Ureter (tissue), 1 donor: Measurements from ENCODE around the gene MYORG. TPM values are rescaled to one million over a fixed set of nuclear protein-coding genes. Genes with fewer than 3 reads are reported as not detected.

ENCODE experiments used
- DNase-seq: peaks from one replicate; pipeline ENCODE4 v3.0.0-alpha.2; 2020; ENCODE audit warnings: low spot score
- total RNA-seq: library from RNA; stranded (reverse); gene quantifications from one replicate; pipeline ENCODE4 v1.2.4, GENCODE V29; 2023
- donor health status: DM: yes; HTN: yes; CAD: no.

MYORG gene
- total RNA-seq, 1 donor from 2014 or later, result 8.1 TPM

GRCh38 chr9:34334337-34334824 lies 42.3 kb downstream of the MYORG start:
- no peak for DNase-seq

- no peak for DNase-seq
Observed at GRCh38 chr9:34333836-34334235, 42.9 kb downstream of the MYORG start.

- no peak for DNase-seq
Observed at GRCh38 chr9:34332076-34332964, 44.4 kb downstream of the MYORG start.

- no peak for DNase-seq
Observed at GRCh38 chr9:34331196-34331595, 45.5 kb downstream of the MYORG start.

GRCh38 chr9:34328987-34329832 lies 47.5 kb downstream of the MYORG start, which contains the start of the genes KIF24 and NUDT2:
Gene KIF24 (minus strand): TSS chr9:34329268. CDS start chr9:34311346, 17,922 bp downstream.
Gene NUDT2 (plus strand): TSS chr9:34329569. CDS start chr9:34339040, 9,471 bp downstream.
- DNase-seq, result peak; percentile 98

- no peak for DNase-seq
Observed at GRCh38 chr9:34328500-34328986, 48.2 kb downstream of the MYORG start.

- no peak for DNase-seq
Observed at GRCh38 chr9:34326690-34327089, 50.0 kb downstream of the MYORG start.

- DNase-seq, result no peak
Observed at GRCh38 chr9:34322899-34323591, 53.7 kb downstream of the MYORG start.

GRCh38 chr9:34321451-34321850 lies 55.2 kb downstream of the MYORG start:
- DNase-seq, result no peak

- DNase-seq, result no peak
Observed at GRCh38 chr9:34318163-34318790, 58.4 kb downstream of the MYORG start.

- DNase-seq, result no peak
Observed at GRCh38 chr9:34317436-34317835, 59.3 kb downstream of the MYORG start.

Other genes with a start within 250 kb of the MYORG start
- 47.0 TPM for gene UBAP1, start 197.9 kb downstream of the MYORG start, total RNA-seq
- 0.94 TPM for gene KIF24, start 47.6 kb downstream of the MYORG start, total RNA-seq
- gene NUDT2, start 47.3 kb downstream of the MYORG start, total RNA-seq, result 18.7 TPM
- gene FAM219A, start 81.7 kb upstream of the MYORG start, total RNA-seq, result 22.3 TPM
- not detected for gene DNAI1, start 81.9 kb upstream of the MYORG start, total RNA-seq
- gene ENHO, start 146.1 kb upstream of the MYORG start, total RNA-seq, result 0.36 TPM
- 9.4 TPM for gene CNTFR, start 212.8 kb upstream of the MYORG start, total RNA-seq
- 26.0 TPM for gene RPP25L, start 235.2 kb upstream of the MYORG start, total RNA-seq
- gene DCTN3, start 243.6 kb upstream of the MYORG start, total RNA-seq, result 86.8 TPM